ENCODE results near the gene UBAC1. TPM values are rescaled to one million over a fixed set of nuclear protein-coding genes. Genes with fewer than 3 reads are reported as not detected.

Gene UBAC1
- total and polyA plus RNA-seq, 9 of the 15 experiments (the other 6 are each of a cell fraction or from before 2014, with no cell fraction given) = 94.0 to 399 (median 228) TPM

GRCh38 chr9:135971892-135972291, 10.7 kb upstream of the UBAC1 start (continued):
- TF ChIP-seq CLOCK (CRISPR knock-in tag; IDR thresholded peaks at IDR 0.05; ENCODE audit: borderline replicate concordance) (no peak), PTRF (tag; IDR thresholded peaks at IDR 0.05) (no peak), SNRNP70 (optimal IDR thresholded peaks at IDR 0.05; ENCODE audit: low read depth, low read length) (no peak), ZBTB8A (IDR thresholded peaks at IDR 0.05; ENCODE audit: partially characterized antibody) (no peak), MAFK (IDR thresholded peaks at IDR 0.05; ENCODE audit: low read length) (no peak), CTBP1 (IDR thresholded peaks at IDR 0.05; ENCODE audit: borderline replicate concordance) (peak; percentile 99), BCOR (IDR thresholded peaks at IDR 0.05) (no peak), NR2C2 (CRISPR knock-in tag; IDR thresholded peaks at IDR 0.05) (peak; percentile 80; the same call in 1 of the 2 replicates), NR2C2 (tag; IDR thresholded peaks at IDR 0.05) (no peak), COPS2 (conservative IDR thresholded peaks at IDR 0.05) (no peak), ZBTB5 (IDR thresholded peaks at IDR 0.05) (no peak), HDAC6 (IDR thresholded peaks at IDR 0.05; ENCODE audit: low read depth, low read length) (no peak), ZC3H8 (IDR thresholded peaks at IDR 0.05) (no peak), ZNF561 (CRISPR knock-in tag; conservative IDR thresholded peaks at IDR 0.05) (no peak), GABPA (tag; conservative IDR thresholded peaks at IDR 0.05; ENCODE audit: low read depth) (no peak), ZNF785 (CRISPR knock-in tag; IDR thresholded peaks at IDR 0.05) (no peak), ZNF518B (CRISPR knock-in tag; IDR thresholded peaks at IDR 0.05) (no peak)
- TF ChIP-seq, protein P1, sequence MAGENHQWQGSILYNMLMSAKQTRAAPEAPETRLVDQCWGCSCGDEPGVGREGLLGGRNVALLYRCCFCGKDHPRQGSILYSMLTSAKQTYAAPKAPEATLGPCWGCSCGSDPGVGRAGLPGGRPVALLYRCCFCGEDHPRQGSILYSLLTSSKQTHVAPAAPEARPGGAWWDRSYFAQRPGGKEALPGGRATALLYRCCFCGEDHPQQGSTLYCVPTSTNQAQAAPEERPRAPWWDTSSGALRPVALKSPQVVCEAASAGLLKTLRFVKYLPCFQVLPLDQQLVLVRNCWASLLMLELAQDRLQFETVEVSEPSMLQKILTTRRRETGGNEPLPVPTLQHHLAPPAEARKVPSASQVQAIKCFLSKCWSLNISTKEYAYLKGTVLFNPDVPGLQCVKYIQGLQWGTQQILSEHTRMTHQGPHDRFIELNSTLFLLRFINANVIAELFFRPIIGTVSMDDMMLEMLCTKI (IDR thresholded peaks at IDR 0.05; ENCODE audit: partially characterized antibody) = no peak
- TF ChIP-seq, protein P2, sequence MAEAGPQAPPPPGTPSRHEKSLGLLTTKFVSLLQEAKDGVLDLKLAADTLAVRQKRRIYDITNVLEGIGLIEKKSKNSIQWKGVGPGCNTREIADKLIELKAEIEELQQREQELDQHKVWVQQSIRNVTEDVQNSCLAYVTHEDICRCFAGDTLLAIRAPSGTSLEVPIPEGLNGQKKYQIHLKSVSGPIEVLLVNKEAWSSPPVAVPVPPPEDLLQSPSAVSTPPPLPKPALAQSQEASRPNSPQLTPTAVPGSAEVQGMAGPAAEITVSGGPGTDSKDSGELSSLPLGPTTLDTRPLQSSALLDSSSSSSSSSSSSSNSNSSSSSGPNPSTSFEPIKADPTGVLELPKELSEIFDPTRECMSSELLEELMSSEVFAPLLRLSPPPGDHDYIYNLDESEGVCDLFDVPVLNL (CRISPR knock-in tag; IDR thresholded peaks at IDR 0.05; ENCODE audit: low read depth) = no peak; the same call in 1 of the 2 replicates
